Vagina (tissue), 2 donors: Measurements from ENCODE around the gene SOX12.

Experiments
- POLR2A ChIP-seq, 2 donors: fragments of 450-650 bp; IDR thresholded peaks; one replicate each; pipeline ENCODE4 v1.6.1; 2017; ENCODE audit warnings: antibody characterized with exemption in 2 of 2, mild to moderate bottlenecking in 2 of 2, moderate library complexity in 2 of 2
- TF ChIP-seq, protein P1 (sequence below), 3 experiments: fragments of 450-650 bp in 2 of 3; fragments of 200-600 bp in 1 of 3; sonication (generic) in 1 of 3; IDR thresholded peaks; one replicate each; pipeline ENCODE4 v1.5.1; 2017 to 2019; ENCODE audit warnings: antibody characterized with exemption in 3 of 3, mild to moderate bottlenecking in 2 of 3, moderate library complexity in 2 of 3

DNA sequence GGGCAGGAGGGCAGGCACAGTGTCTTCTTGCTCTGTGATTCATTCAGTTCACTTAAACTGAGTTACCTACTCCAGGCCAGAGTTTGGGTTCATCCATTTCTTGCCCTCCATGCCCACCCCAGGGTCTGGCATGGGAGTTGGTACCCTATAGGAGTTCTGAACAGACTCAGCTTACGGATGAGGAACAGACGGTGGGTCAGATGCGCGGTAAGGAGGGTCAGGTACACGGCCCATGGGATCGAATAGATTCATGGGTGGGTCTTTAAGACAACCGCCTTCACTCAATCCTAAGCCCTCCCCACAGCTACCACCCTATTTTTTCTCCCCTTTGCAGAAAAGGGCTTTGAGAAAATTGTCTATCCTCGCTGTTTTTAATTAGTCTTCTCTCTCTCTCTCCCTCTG is 42.1 kb downstream of the SOX12 start:
- TF ChIP-seq, protein P1, sequence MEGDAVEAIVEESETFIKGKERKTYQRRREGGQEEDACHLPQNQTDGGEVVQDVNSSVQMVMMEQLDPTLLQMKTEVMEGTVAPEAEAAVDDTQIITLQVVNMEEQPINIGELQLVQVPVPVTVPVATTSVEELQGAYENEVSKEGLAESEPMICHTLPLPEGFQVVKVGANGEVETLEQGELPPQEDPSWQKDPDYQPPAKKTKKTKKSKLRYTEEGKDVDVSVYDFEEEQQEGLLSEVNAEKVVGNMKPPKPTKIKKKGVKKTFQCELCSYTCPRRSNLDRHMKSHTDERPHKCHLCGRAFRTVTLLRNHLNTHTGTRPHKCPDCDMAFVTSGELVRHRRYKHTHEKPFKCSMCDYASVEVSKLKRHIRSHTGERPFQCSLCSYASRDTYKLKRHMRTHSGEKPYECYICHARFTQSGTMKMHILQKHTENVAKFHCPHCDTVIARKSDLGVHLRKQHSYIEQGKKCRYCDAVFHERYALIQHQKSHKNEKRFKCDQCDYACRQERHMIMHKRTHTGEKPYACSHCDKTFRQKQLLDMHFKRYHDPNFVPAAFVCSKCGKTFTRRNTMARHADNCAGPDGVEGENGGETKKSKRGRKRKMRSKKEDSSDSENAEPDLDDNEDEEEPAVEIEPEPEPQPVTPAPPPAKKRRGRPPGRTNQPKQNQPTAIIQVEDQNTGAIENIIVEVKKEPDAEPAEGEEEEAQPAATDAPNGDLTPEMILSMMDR (IDR thresholded peaks at IDR 0.05), result no peak
- TF ChIP-seq POLR2A (IDR thresholded peaks at IDR 0.05), result no peak
